Muscle of leg (tissue), 11 donors: ENCODE measurements around the gene NIM1K. TPM values are rescaled to one million over a fixed set of nuclear protein-coding genes. Genes with fewer than 3 reads are reported as not detected.

Experiments
- DNase-seq: peaks from one replicate; pipeline ENCODE4 v3.0.0; 2013
- H3K27ac ChIP-seq: one replicate; pipeline ENCODE4 v1.5.1; 2013; ENCODE audit warnings: mild to moderate bottlenecking, low read length, control low read depth
- H3K27me3 ChIP-seq: one replicate; pipeline ENCODE4 v1.6.1; 2013; ENCODE audit warnings: low read length; ENCODE audit not compliant: control insufficient read depth, insufficient read depth
- H3K36me3 ChIP-seq: one replicate; pipeline ENCODE4 v1.6.1; 2013; ENCODE audit warnings: low read length; ENCODE audit not compliant: control insufficient read depth, insufficient read depth
- H3K4me1 ChIP-seq: one replicate; pipeline ENCODE4 v1.6.1; 2013; ENCODE audit warnings: low read length; ENCODE audit not compliant: control insufficient read depth, insufficient read depth
- H3K4me3 ChIP-seq: one replicate; pipeline ENCODE4 v1.5.1; 2013; ENCODE audit warnings: low read length, control low read depth
- H3K9me3 ChIP-seq: replicated peaks from 2 replicates; pipeline ENCODE4 v1.6.1; 2013; ENCODE audit warnings: low read depth, low read length; ENCODE audit not compliant: control insufficient read depth
- WGBS: methylation state at CpG from one replicate; pipeline ENCODE4 v1.1.5; 2013; ENCODE audit warnings: missing lambda C conversion rate; ENCODE audit not compliant: insufficient coverage; 5-methylcytosine and 5-hydroxymethylcytosine counted together
- polyA plus RNA-seq, 8 donors: library from polyadenylated mRNA; unstranded; fragments of 120-200 nt; gene quantifications; one replicate each; pipeline versions ENCODE4 v1.2.1 to v1.2.3, GENCODE V29; 2013; ENCODE audit warnings: inconsistent platforms in 1 of 8, low replicate concordance in 1 of 8; ENCODE audit not compliant: insufficient read length in 8 of 8, insufficient read depth in 1 of 8
- total RNA-seq: library from RNA; stranded (reverse); fragments of 120-200 nt; gene quantifications from one replicate; pipeline ENCODE4 v1.2.4, GENCODE V29; 2013

NIM1K gene
- total and polyA plus RNA-seq, 9 donors: 0.17 to 1.2 (median 0.34) TPM

GRCh38 chr5:43203373-43203772, 11.3 kb downstream of the NIM1K start:
- Histone ChIP-seq H3K27me3 (no peaks in the 10 kb centered on the region), H3K27ac (no peak overlapping the region)
- 69% methylated on average over 4 of the region's 5 CpGs for WGBS

GRCh38 chr5:43204958-43205357, 12.9 kb downstream of the NIM1K start:
- no peaks in the 10 kb centered on the region for H3K4me1 ChIP-seq
- no peak for DNase-seq
- no peaks in the 10 kb centered on the region for H3K27me3 ChIP-seq
- H3K4me3 ChIP-seq: no peak overlapping the region
- H3K27ac ChIP-seq: no peak overlapping the region
- 100% methylated on average over 1 of the region's 2 CpGs for WGBS
- H3K9me3 ChIP-seq: no peaks in the 10 kb centered on the region
- H3K36me3 ChIP-seq: no peaks in the 10 kb centered on the region

More at GRCh38 chr5:43203373-43203772, 11.3 kb downstream of the NIM1K start:
- H3K4me3 ChIP-seq: no peak overlapping the region
- no peaks in the 10 kb centered on the region for H3K36me3 ChIP-seq
- no peaks in the 10 kb centered on the region for H3K9me3 ChIP-seq
- no peaks in the 10 kb centered on the region for H3K4me1 ChIP-seq
- no peak for DNase-seq

- peak; percentile 16 for DNase-seq
- no peaks in the 10 kb centered on the region for H3K27me3 ChIP-seq
- no peaks in the 10 kb centered on the region for H3K4me1 ChIP-seq
- 57% methylated on average over 2 of the region's 4 CpGs for WGBS
- H3K4me3 ChIP-seq: no peak overlapping the region
- H3K27ac ChIP-seq: no peak overlapping the region
- H3K36me3 ChIP-seq: no peaks in the 10 kb centered on the region
- H3K9me3 ChIP-seq: no peaks in the 10 kb centered on the region
Observed at GRCh38 chr5:43207601-43208000, 15.6 kb downstream of the NIM1K start.

- Histone ChIP-seq H3K27me3 (no peaks in the 10 kb centered on the region), H3K4me3 (no peak overlapping the region), H3K36me3 (no peaks in the 10 kb centered on the region), H3K27ac (no peak overlapping the region), H3K9me3 (no peaks in the 10 kb centered on the region), H3K4me1 (no peaks in the 10 kb centered on the region)
- no peak for DNase-seq
- no CpG with 5 or more reads among the region's 1 CpG for WGBS
Observed at GRCh38 chr5:43208658-43209057, 16.6 kb downstream of the NIM1K start.

- H3K27me3 ChIP-seq: no peaks in the 10 kb centered on the region
- 77% methylated on average over 2 of the region's 4 CpGs for WGBS
- H3K4me1 ChIP-seq: no peaks in the 10 kb centered on the region
- H3K9me3 ChIP-seq: no peaks in the 10 kb centered on the region
- no peak overlapping the region for H3K27ac ChIP-seq
- no peak for DNase-seq
- no peak overlapping the region for H3K4me3 ChIP-seq
- no peaks in the 10 kb centered on the region for H3K36me3 ChIP-seq
Observed at GRCh38 chr5:43209060-43209459, 17.0 kb downstream of the NIM1K start.

GRCh38 chr5:43209833-43210232, 17.8 kb downstream of the NIM1K start:
- DNase-seq: no peak
- H3K4me1 ChIP-seq: no peaks in the 10 kb centered on the region
- no peak overlapping the region for H3K27ac ChIP-seq
- no peaks in the 10 kb centered on the region for H3K9me3 ChIP-seq
- H3K36me3 ChIP-seq: no peaks in the 10 kb centered on the region
- no peak overlapping the region for H3K4me3 ChIP-seq
- WGBS: 88% methylated on average over 3 of the region's 5 CpGs
- H3K27me3 ChIP-seq: no peaks in the 10 kb centered on the region

GRCh38 chr5:43210570-43210969, 18.5 kb downstream of the NIM1K start:
- no peak overlapping the region for H3K4me3 ChIP-seq
- WGBS: 80% methylated on average over 1 of the region's 6 CpGs
- H3K4me1 ChIP-seq: no peaks in the 10 kb centered on the region
- H3K27me3 ChIP-seq: no peaks in the 10 kb centered on the region
- no peaks in the 10 kb centered on the region for H3K36me3 ChIP-seq
- DNase-seq: no peak
- no peak overlapping the region for H3K27ac ChIP-seq
- H3K9me3 ChIP-seq: no peaks in the 10 kb centered on the region

- 88% methylated on average over 1 of the region's 2 CpGs for WGBS
- no peak overlapping the region for H3K4me3 ChIP-seq
- H3K9me3 ChIP-seq: no peaks in the 10 kb centered on the region
- H3K36me3 ChIP-seq: no peaks in the 10 kb centered on the region
- no peak for DNase-seq
- H3K4me1 ChIP-seq: no peaks in the 10 kb centered on the region
- H3K27me3 ChIP-seq: no peaks in the 10 kb centered on the region
- H3K27ac ChIP-seq: no peak overlapping the region
Observed at GRCh38 chr5:43213951-43214350, 21.9 kb downstream of the NIM1K start.

- H3K36me3 ChIP-seq: no peaks in the 10 kb centered on the region
- WGBS: 69% methylated on average over 4 of the region's 11 CpGs
- no peaks in the 10 kb centered on the region for H3K4me1 ChIP-seq
- H3K4me3 ChIP-seq: no peak overlapping the region
- no peak overlapping the region for H3K27ac ChIP-seq
- no peak for DNase-seq
- no peaks in the 10 kb centered on the region for H3K27me3 ChIP-seq
- H3K9me3 ChIP-seq: no peaks in the 10 kb centered on the region
Observed at GRCh38 chr5:43215073-43215631, 23.1 kb downstream of the NIM1K start.

GRCh38 chr5:43216941-43217340, 24.9 kb downstream of the NIM1K start:
- Histone ChIP-seq H3K27me3 (no peaks in the 10 kb centered on the region), H3K36me3 (no peaks in the 10 kb centered on the region), H3K4me1 (no peaks in the 10 kb centered on the region), H3K4me3 (no peak overlapping the region), H3K27ac (no peak overlapping the region), H3K9me3 (no peaks in the 10 kb centered on the region)
- WGBS: no CpG with 5 or more reads among the region's 2 CpGs
- DNase-seq: no peak

- no peaks in the 10 kb centered on the region for H3K27me3 ChIP-seq
- no CpG with 5 or more reads among the region's 1 CpG for WGBS
Observed at GRCh38 chr5:43219120-43219519, 27.1 kb downstream of the NIM1K start.

More at GRCh38 chr5:43219120-43219519, 27.1 kb downstream of the NIM1K start:
- no peaks in the 10 kb centered on the region for H3K9me3 ChIP-seq
- H3K4me1 ChIP-seq: no peaks in the 10 kb centered on the region
- no peak overlapping the region for H3K27ac ChIP-seq
- H3K4me3 ChIP-seq: no peak overlapping the region
- DNase-seq: no peak
- H3K36me3 ChIP-seq: no peaks in the 10 kb centered on the region
